Measurements from ENCODE around the gene NUBP2.

NUBP2 gene

GRCh38 chr16:1825864-1826690, 43.3 kb downstream of the NUBP2 start:
- peak in 15 of 58 donors; percentile 54 to 74 (median 59) for DNase-seq

- DNase-seq, result peak; percentile 45 to 99 (median 92)
Measured at GRCh38 chr16:1826691-1827573, 44.2 kb downstream of the NUBP2 start, which contains the start of the genes FAHD1 and HAGH. FAHD1 (plus strand) TSS chr16:1827206; CDS start chr16:1827239, 33 bp downstream. HAGH (minus strand) TSS chr16:1826825; CDS start chr16:1826787, 38 bp downstream.

- DNase-seq, result no peak
Measured at GRCh38 chr16:1828645-1829410, 46.1 kb downstream of the NUBP2 start.

- DNase-seq, result no peak
Measured at GRCh38 chr16:1830213-1830612, 47.5 kb downstream of the NUBP2 start.

GRCh38 chr16:1831186-1832075, 48.7 kb downstream of the NUBP2 start:
- no peak for DNase-seq

- DNase-seq, result no peak
Measured at GRCh38 chr16:1832838-1833454, 50.2 kb downstream of the NUBP2 start.

- no peak for DNase-seq
Measured at GRCh38 chr16:1834096-1834495, 51.3 kb downstream of the NUBP2 start.
